Measurements from ENCODE around the gene TMEM184C. TPM values are rescaled to one million over a fixed set of nuclear protein-coding genes. Genes with fewer than 3 reads are reported as not detected.

Gene TMEM184C
- 32.7 TPM for polyA plus RNA-seq (2013, experiment 1 of 4)
- 34.7 TPM for polyA plus RNA-seq (2013, experiment 2 of 4)
- polyA plus RNA-seq (2013, experiment 3 of 4), result 25.2 TPM
- polyA plus RNA-seq (2013, experiment 4 of 4), result 25.2 TPM

GRCh38 chr4:147617173-147617840 is at the start of gene TMEM184C:
Gene TMEM184C, plus strand, starts transcription at chr4:147617397. Its CDS starts 560 bp downstream, at chr4:147617957.
- Histone ChIP-seq H3K4me3 (ENCODE audit: insufficient read depth, low read depth, low read length) (peak within 1 kb of the TSS; percentile 88), H3K27me3 (ENCODE audit: control insufficient read depth, insufficient read depth, low read length, poor library complexity, severe bottlenecking) (no peaks in the 10 kb centered on the region), H3K9me3 (ENCODE audit: control insufficient read depth, low read length) (no peaks in the 10 kb centered on the region), H3K4me1 (ENCODE audit: control insufficient read depth, insufficient read depth, low read length) (no peaks in the 10 kb centered on the region), H3K27ac (ENCODE audit: insufficient read depth, low read depth, low read length, poor library complexity, severe bottlenecking) (peak within 1 kb of the TSS; percentile 47), H3K36me3 (ENCODE audit: control insufficient read depth, insufficient read depth, low read length) (no peaks in the 10 kb centered on the region)
- WGBS, 2 experiments, result 0% methylated on average over 37 of the region's 37 CpGs

- WGBS, 2 experiments, result 81 to 86% methylated on average over 4 of the region's 4 CpGs
- no peak overlapping the region for H3K27ac ChIP-seq (ENCODE audit: insufficient read depth, low read depth, low read length, poor library complexity, severe bottlenecking)
- H3K27me3 ChIP-seq (ENCODE audit: control insufficient read depth, insufficient read depth, low read length, poor library complexity, severe bottlenecking), result no peaks in the 10 kb centered on the region
- H3K36me3 ChIP-seq (ENCODE audit: control insufficient read depth, insufficient read depth, low read length), result no peaks in the 10 kb centered on the region
- no peaks in the 10 kb centered on the region for H3K4me1 ChIP-seq (ENCODE audit: control insufficient read depth, insufficient read depth, low read length)
- H3K4me3 ChIP-seq (ENCODE audit: insufficient read depth, low read depth, low read length), result no peak overlapping the region
- no peaks in the 10 kb centered on the region for H3K9me3 ChIP-seq (ENCODE audit: control insufficient read depth, low read length)
Measured at GRCh38 chr4:147570616-147571015, 46.6 kb upstream of the TMEM184C start.

DNA sequence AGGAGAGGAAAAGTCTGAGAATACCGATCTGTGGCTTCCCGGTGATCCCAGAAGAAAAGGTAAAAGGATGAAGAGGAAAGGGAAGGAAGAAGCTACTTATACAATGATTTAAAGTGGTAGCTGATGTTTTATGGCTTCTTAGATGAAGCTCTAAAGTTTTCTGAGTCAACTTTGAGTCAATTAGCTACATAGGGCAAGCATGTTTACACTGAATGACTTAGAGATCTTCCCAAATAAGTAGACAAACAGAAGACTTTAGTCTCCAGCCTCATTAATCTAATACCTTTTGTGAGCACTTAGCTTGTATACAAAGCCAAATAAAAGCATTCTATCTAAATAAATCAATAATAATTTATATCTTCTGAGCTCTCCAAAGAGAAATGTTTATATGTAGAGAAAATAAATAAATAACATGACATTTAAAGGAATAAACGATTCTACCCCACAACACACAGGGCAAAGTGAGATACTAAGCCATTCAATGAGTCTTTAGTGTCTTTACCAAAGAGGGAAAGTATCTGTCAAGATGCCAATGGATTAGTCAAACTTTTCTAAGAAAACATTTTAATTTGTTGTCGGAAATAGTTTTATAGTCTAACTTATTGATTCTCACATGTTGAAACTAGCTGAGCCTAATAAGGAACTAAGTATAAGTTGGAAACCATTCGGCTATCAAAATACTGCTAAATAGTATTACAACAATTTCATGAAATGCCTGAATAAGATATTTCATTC is 46.0 kb upstream of the TMEM184C start:
- Histone ChIP-seq H3K9me3 (ENCODE audit: control insufficient read depth, low read length) (no peaks in the 10 kb centered on the region), H3K4me3 (ENCODE audit: insufficient read depth, low read depth, low read length) (no peak overlapping the region), H3K27ac (ENCODE audit: insufficient read depth, low read depth, low read length, poor library complexity, severe bottlenecking) (no peak overlapping the region), H3K27me3 (ENCODE audit: control insufficient read depth, insufficient read depth, low read length, poor library complexity, severe bottlenecking) (no peaks in the 10 kb centered on the region), H3K4me1 (ENCODE audit: control insufficient read depth, insufficient read depth, low read length) (no peaks in the 10 kb centered on the region), H3K36me3 (ENCODE audit: control insufficient read depth, insufficient read depth, low read length) (no peaks in the 10 kb centered on the region)
- WGBS, 2 experiments, result 91 to 92% methylated on average over 3 to 5 of the region's 5 CpGs

- no peaks in the 10 kb centered on the region for H3K4me1 ChIP-seq (ENCODE audit: control insufficient read depth, insufficient read depth, low read length)
- H3K27ac ChIP-seq (ENCODE audit: insufficient read depth, low read depth, low read length, poor library complexity, severe bottlenecking), result no peak overlapping the region
- no peak overlapping the region for H3K4me3 ChIP-seq (ENCODE audit: insufficient read depth, low read depth, low read length)
- WGBS, 2 experiments, result 94% methylated on average over 3 of the region's 3 CpGs
- H3K36me3 ChIP-seq (ENCODE audit: control insufficient read depth, insufficient read depth, low read length), result no peaks in the 10 kb centered on the region
- no peaks in the 10 kb centered on the region for H3K27me3 ChIP-seq (ENCODE audit: control insufficient read depth, insufficient read depth, low read length, poor library complexity, severe bottlenecking)
- no peaks in the 10 kb centered on the region for H3K9me3 ChIP-seq (ENCODE audit: control insufficient read depth, low read length)
Measured at GRCh38 chr4:147576084-147576483, 41.1 kb upstream of the TMEM184C start.

- H3K4me3 ChIP-seq (ENCODE audit: insufficient read depth, low read depth, low read length), result no peak overlapping the region
- WGBS, 2 experiments, result 91 to 93% methylated on average over 4 to 6 of the region's 6 CpGs
- H3K27ac ChIP-seq (ENCODE audit: insufficient read depth, low read depth, low read length, poor library complexity, severe bottlenecking), result no peak overlapping the region
- no peaks in the 10 kb centered on the region for H3K36me3 ChIP-seq (ENCODE audit: control insufficient read depth, insufficient read depth, low read length)
- no peaks in the 10 kb centered on the region for H3K9me3 ChIP-seq (ENCODE audit: control insufficient read depth, low read length)
- H3K4me1 ChIP-seq (ENCODE audit: control insufficient read depth, insufficient read depth, low read length), result no peaks in the 10 kb centered on the region
- no peaks in the 10 kb centered on the region for H3K27me3 ChIP-seq (ENCODE audit: control insufficient read depth, insufficient read depth, low read length, poor library complexity, severe bottlenecking)
Measured at GRCh38 chr4:147578051-147578476, 39.1 kb upstream of the TMEM184C start.

DNA sequence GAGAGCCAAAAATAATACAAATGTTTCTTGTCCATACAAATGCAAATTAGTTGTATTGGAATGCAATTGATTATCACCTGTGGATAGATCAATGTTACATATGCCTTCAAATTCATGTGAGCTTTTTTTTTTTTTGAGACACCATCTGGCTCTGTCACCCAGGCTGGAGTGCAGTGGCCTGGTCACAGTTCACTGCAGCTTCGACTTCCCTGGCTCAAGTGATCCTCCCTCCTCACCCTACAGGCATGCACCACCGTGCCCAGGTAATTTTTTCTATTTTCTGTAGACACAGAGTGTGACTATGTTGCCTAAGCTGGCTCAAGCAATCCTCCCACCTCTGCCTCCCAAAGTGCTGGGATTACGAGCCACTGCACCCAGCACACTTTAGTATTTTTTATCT is 38.6 kb upstream of the TMEM184C start:
- Histone ChIP-seq H3K27me3 (ENCODE audit: control insufficient read depth, insufficient read depth, low read length, poor library complexity, severe bottlenecking) (no peaks in the 10 kb centered on the region), H3K9me3 (ENCODE audit: control insufficient read depth, low read length) (no peaks in the 10 kb centered on the region), H3K27ac (ENCODE audit: insufficient read depth, low read depth, low read length, poor library complexity, severe bottlenecking) (no peak overlapping the region), H3K4me3 (ENCODE audit: insufficient read depth, low read depth, low read length) (no peak overlapping the region), H3K36me3 (ENCODE audit: control insufficient read depth, insufficient read depth, low read length) (no peaks in the 10 kb centered on the region), H3K4me1 (ENCODE audit: control insufficient read depth, insufficient read depth, low read length) (no peaks in the 10 kb centered on the region)
- 85 to 86% methylated on average over 2 to 3 of the region's 3 CpGs for whole genome bisulfite sequencing, 2 experiments

- H3K4me3 ChIP-seq (ENCODE audit: insufficient read depth, low read depth, low read length), result no peak overlapping the region
- no peaks in the 10 kb centered on the region for H3K4me1 ChIP-seq (ENCODE audit: control insufficient read depth, insufficient read depth, low read length)
- no peaks in the 10 kb centered on the region for H3K27me3 ChIP-seq (ENCODE audit: control insufficient read depth, insufficient read depth, low read length, poor library complexity, severe bottlenecking)
- no peaks in the 10 kb centered on the region for H3K36me3 ChIP-seq (ENCODE audit: control insufficient read depth, insufficient read depth, low read length)
- H3K27ac ChIP-seq (ENCODE audit: insufficient read depth, low read depth, low read length, poor library complexity, severe bottlenecking), result no peak overlapping the region
- no peaks in the 10 kb centered on the region for H3K9me3 ChIP-seq (ENCODE audit: control insufficient read depth, low read length)
- WGBS, 2 experiments, result 31 to 85% methylated on average over 1 of the region's 1 CpG
Measured at GRCh38 chr4:147580396-147580795, 36.8 kb upstream of the TMEM184C start.

DNA sequence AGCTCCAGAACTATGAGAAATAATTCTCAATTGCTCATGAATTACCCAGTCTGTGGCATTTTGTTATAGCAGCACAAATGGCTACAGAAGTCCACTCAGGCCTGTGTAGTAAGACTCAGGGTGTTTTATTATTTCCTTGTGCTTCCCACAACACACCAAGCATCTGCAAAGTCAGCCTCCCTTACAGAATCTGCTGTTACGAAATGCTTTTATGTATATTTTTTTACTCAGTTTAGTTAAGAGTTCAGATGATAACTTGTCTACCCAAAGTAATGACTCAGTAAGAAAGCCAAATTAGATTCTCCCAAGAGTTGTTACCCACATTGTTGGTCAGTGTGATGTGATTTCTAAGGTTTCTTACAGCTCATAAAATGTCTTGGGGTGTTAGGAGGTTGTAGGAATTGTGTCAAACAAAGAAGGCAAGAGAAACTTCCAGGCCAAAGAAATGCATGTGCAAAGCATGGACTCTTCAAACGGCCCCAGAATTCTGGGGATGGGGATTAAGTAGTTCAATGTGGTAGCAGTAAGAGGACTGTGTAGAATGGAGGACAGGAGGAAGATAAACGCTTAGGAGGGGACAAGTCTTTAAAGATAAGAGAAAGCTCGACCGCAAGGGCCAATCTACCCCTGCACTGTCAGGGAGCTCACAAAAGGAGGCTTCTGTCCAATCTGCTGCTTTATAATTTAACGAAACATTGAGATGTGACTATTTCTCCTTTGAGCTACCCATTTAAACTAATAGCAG is 35.4 kb upstream of the TMEM184C start:
- Histone ChIP-seq H3K27me3 (ENCODE audit: control insufficient read depth, insufficient read depth, low read length, poor library complexity, severe bottlenecking) (no peaks in the 10 kb centered on the region), H3K36me3 (ENCODE audit: control insufficient read depth, insufficient read depth, low read length) (no peaks in the 10 kb centered on the region), H3K27ac (ENCODE audit: insufficient read depth, low read depth, low read length, poor library complexity, severe bottlenecking) (no peak overlapping the region), H3K4me3 (ENCODE audit: insufficient read depth, low read depth, low read length) (no peak overlapping the region), H3K9me3 (ENCODE audit: control insufficient read depth, low read length) (no peaks in the 10 kb centered on the region), H3K4me1 (ENCODE audit: control insufficient read depth, insufficient read depth, low read length) (peaks cover 3% of the 10 kb centered on the region)
- WGBS, 2 experiments, result 91 to 92% methylated on average over 5 to 6 of the region's 6 CpGs

DNA sequence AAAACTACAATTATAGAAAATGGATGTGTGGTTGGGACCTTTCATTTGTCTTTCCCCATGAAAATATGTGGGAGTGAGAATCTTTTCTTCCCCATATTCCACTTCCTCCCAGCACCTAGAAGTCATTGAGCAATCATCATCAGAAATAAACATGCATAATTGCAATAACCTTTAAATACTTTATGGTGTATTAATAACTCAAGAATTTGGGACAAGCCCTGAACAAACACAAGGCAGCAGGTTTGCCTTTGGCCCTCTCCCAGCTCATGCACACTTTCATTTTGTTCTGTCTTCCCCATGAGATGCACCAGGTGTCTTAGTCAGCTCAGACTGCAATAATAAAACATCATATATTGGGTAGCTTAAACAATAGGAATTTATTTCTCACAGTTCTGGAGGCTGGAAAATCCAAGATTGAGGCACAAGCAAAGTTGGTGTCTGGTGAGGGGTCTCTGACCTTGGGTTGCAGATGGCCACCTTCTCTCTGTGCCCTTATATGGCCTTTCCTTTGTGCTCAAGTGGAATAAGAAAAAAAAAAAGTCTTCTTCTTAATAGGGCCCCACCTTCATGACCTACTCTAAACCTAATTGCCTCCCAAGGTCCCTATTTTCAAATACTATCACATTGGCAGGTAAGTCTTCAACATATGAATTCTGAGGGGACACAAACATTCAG is 34.7 kb upstream of the TMEM184C start:
- no peak overlapping the region for H3K27ac ChIP-seq (ENCODE audit: insufficient read depth, low read depth, low read length, poor library complexity, severe bottlenecking)
- no peaks in the 10 kb centered on the region for H3K27me3 ChIP-seq (ENCODE audit: control insufficient read depth, insufficient read depth, low read length, poor library complexity, severe bottlenecking)
- H3K36me3 ChIP-seq (ENCODE audit: control insufficient read depth, insufficient read depth, low read length), result no peaks in the 10 kb centered on the region
- no peaks in the 10 kb centered on the region for H3K9me3 ChIP-seq (ENCODE audit: control insufficient read depth, low read length)
- no peak overlapping the region for H3K4me3 ChIP-seq (ENCODE audit: insufficient read depth, low read depth, low read length)
- H3K4me1 ChIP-seq (ENCODE audit: control insufficient read depth, insufficient read depth, low read length), result peaks cover 4% of the 10 kb centered on the region

All from ectodermal cell (in vitro differentiated cells).